Activated CD4-positive, alpha-beta T cell treated with anti-CD3 and anti-CD28 coated beads, Interleukin-10, Interleukin-2, amounts not matched to agents 100 ng/mL and 50 ng/mL, durations not matched to agents 16 hours and 8 hours (primary cell): ENCODE results near the gene SRL.

Experiments
- DNase-seq: peaks from one replicate; pipeline ENCODE4 v3.0.0-alpha.2; 2020

The SRL gene

DNA sequence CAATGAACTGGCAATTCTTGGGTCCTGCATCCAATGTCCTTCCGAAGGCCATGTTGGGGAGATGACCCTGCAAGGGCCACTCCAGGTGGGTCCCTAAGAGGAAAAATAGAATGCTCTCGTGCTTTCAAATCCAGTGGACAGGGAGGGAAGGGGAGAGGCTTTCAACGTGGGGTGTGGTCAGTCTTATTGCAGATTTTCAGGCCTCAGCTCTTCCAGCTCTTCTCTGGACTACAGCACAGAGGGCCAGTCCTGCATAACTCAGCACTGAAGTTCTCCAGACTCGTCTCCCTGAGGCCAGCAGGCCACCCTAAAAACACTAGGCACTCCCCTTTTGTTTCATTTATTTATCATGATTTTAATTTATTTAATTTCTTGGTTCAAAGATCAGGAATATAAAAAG is 43.1 kb downstream of the SRL start:
- DNase-seq: no peak

DNA sequence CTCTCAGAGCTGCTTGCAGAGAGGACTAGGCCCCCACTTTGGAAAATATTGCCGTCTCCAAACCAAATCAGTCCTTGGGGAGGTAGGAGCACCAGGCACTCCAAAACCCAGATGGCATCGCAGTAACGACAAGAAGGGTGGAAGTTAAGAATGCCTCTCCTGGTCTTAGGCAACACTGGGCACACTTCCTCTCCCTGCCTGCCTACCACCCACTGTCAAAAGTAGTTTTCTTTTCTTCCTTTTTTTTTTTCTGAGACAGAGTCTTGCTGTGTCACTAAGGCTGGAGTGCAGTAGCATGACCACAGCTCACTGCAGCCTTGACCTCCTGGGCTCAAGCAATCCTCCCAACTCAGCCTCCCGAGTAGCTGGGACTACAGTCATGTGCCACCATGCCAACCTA is 47.2 kb downstream of the SRL start:
- no peak for DNase-seq

DNA sequence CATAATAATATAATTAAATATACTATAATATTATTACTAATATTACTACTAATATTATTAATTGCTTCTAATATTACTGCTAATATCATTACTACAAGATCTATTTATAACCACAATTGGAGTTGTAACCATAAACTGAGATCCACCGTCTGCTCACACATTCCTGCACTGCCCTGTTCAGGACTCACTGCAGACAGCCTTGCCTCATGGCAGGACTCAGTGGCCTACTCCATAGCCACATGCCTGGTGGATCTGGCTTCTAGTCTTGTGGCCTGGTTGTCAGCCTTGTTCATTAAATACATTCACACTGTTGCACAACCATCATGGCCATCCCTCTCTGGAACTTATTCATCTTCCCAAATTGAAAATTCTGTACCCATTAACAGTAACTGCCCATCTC is 48.0 kb downstream of the SRL start:
- DNase-seq: no peak

DNA sequence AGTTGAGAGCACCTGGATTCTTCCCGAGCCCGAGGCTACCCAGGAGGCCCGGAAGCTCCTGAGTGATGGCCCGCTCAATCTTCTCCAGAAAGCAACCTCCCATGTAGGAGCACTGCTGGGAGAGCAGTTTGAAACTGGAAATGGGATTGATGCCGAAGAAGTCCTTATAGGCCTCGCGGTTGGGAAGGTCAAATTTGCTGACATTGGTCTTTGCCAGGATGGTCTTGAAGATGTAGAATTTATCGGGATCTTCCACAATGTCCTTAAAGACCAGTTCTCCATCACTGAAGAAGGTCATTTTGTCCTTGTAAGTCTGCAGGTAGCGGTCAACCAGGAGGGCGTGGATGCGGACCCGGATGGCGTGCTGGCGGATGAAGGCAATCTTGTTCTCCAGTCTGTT is 49.7 kb downstream of the SRL start:
- DNase-seq: no peak

DNA sequence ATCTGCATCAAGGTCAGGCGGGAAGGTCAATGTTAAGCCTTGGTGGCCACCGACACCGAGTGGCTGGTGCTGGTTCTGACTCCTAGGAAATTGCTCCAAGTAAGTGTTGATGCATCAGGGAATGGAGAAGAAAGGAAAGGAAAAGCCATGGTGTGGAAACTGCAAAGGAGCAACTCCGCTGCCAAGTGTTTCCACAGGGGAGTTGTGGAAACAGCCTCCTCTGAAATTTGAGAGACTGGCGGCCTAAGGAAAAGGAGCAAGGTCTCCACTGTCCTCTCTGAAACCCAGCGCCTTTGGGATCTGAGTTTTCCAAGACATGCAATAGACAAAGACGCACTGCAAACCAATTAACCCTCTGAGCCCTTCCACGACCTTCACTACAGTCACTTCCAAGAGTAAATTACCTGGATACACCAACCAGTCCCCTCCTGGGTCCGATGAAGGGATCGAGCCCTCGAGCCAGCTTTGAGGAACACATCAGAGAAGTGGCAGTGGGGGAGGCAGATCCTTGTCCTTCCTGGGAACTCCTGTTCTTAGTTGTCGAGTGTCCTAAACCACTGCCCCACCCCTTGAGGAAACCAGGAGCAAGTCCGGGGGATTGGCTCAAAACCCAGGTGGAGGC is 51.1 kb downstream of the SRL start:
- no peak for DNase-seq

DNA sequence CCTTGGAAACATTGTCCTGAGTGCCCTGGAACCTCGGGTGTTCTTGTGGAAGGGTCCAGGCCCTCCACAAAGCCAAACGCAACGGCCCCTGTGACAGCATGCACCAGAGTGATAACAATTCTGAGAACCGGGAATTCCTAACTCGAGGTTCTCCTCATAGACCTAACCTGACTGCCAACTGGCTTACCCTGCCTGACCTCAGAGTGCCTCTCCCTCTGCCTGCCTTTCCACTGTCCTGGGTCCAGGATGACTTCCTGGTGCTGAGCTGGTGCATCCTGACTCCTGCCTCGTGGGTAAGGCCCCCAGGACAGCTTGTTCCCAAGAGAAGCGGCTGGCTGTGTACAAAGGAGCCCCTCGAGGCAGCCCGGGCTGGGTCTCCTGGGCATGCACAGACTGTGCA is 51.8 kb downstream of the SRL start:
- no peak for DNase-seq

DNA sequence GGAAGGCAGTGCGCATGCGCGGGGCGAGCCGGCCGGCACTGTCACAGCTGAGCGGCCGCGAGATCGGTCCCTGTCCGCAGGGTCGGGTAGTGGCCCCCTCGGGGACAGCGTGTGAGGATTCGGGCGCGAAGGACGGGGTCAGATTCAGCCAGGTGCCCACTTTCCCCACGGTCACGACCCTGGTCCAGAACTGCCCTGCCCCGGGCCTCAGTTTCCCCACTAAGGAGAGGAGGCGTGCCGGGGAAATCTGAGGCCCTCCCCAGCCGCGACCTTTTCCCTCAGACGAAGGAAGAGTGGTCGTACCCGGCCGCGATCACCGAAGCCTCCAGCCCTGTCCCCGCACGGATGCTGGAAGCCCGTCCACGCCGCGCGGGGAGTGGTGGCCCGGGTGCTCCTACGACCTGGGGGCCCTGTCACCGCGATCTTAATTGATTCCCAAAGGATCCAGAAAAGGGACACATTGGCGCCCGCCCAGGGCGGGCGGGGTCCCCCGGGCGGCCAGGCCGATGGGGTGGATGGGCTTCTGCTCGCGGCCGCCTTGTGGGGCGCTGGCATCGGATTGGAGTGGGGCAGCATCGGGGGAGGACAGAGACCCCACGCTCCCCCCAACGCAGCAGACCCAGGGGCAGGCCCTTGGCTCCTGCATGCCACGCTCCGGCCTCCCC is 57.7 kb downstream of the SRL start:
- DNase-seq: no peak

DNA sequence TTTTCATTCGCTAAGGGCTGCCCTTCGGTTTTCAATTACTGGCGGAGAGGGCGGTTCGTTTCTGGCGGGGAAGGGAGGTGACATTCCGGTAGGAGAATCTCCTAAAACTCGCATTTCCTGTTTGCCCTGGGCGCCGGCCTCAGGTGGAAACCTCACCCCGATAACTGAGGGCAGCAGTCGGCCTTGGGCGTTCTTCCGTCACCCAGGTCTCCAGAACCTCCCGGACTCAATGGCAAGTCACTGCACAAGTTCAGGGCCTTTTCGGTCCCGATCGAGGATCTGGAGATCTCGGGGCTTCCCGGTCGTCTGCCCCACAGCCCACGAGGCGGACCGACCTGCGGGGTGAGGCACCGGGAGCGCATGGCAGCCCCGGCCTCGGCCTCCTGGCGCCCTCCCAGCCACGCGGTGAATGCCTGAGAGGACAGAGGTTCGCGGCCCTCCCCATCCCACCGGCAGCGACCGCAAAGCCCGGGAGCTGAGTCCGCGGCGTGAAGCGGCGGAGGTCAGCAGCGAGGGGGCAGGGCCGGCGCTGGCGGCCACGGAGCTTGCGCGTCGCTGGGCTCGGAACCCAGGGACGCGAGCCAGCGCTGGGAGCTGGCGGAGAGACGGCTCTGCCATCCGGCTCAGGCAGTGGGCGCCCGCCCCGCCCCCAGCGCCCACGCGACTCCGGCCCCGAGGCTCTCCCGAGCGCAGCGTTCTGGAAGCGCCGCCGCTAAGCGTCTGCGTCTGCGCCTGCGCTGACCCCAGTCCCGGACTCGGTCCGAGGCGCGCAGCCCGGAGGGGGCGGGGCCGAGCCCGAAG is 58.4 kb downstream of the SRL start:
- peak; percentile 96 for DNase-seq

DNA sequence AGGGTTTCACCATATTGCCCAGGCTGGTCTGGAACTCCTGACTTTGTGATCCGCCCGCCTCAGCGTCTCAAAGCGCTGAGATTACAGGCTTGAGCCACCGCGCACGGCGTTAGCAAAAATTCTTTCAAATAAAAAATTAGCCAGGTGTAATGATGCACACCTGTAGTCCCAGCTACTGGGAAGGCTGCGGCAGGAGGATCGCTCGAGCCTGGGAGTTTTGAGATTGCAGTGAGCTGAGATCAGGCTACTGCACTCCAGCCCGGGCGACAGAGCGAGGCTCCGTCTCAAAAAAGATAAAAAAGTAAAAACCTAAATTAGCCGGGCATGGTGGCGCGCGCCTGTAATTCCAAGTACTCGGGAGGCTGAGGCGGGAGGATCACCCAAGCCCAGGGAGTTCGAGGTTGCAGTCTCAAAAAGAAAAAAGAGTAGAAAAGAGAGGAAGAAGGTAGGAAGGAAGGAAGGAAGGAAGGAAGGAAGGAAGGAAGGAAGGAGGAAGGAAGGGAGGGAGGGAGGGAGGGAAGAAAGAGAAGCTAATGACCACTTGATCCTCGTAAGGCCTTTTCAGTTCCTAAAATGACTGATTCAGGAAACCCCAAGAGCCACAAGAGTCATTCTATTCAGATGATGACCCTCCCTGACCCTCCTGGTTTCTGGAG is 59.2 kb downstream of the SRL start:
- DNase-seq: peak; percentile 70

DNA sequence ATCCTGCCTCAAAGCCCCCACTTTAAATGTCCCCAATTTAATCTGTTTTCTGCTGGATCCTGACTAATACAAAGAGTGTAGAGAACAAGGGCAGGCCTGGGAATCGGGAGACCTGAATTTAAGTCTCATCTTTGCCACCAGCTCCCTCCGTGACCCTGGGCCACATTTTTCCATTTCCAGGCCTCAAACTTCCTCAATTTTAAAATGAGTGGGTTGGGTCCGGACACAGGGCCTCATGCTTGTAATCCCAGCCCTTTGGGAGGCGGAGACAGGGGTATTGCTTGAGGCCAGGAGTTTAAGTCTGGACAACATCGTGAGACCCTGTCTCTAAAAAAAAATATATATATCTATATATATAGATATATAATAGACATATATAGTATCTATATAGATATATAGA is 61.4 kb downstream of the SRL start:
- no peak for DNase-seq

DNA sequence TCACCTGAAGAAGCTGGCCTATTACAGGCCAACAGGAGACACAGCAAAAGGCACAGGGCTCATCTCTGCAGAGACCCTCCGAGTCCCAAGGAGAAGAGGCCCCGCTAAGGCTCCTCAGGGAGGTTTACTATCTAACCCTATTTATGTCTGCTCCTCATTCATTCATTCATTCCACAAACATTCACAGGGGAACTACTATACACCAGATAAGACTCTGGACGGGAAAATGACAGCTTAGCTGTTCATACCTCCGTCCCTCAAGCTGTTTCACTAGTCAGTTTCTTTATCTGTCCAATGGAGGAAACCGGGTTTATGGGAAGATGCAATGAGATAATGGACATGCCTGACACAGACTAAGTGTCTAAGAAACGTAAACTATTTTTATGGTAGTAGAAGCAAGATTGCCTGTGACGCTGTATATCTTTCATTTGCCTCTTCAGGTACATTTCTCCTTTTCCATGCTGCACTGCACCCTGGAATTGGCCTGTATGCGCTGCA is 62.1 kb downstream of the SRL start:
- DNase-seq: no peak

DNA sequence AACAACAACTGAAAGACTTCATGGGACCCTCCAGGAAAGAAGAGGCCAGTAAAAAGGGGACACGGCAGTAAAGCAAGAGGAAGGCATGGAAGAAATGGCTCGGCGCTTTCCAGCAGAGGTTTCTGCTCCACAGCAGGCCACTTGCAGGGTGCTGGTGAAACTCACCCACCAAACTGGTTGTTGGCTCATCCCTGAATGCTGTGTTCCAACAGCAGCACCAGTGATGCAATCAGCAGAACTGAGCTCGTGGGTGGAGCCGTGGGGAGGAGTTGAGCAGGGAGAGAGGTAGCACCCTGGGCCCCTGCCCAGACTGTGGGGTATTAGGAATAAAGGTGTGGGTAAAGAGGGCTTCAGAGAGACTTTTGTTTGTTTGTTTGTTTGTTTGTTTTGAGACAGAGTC is 62.9 kb downstream of the SRL start:
- no peak for DNase-seq

DNA sequence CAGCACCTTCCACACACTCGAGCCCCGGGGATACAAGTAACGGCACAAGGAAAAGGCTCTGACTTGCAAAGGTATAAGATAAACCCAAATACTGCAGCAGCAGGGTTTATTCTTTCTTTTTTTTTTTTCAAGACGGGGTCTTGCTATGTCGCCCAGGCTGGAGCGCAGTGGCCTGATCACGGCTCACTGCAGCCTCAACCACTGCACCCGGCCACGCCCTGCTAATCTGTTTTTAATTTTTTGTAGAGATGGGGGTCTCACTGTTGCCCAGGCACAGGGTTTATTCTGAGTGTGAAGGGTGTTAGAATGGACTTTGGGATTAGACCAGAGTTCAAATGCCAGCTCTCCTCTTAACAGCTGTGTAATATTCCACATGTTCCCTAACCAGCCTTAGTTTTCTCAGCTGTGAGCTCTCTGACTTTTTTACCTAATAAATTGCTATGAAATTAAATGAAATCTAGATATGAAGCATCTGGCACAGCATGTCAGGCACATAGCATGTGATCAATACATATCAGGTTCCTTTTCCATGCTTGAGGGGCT is 63.3 kb downstream of the SRL start:
- no peak for DNase-seq

DNA sequence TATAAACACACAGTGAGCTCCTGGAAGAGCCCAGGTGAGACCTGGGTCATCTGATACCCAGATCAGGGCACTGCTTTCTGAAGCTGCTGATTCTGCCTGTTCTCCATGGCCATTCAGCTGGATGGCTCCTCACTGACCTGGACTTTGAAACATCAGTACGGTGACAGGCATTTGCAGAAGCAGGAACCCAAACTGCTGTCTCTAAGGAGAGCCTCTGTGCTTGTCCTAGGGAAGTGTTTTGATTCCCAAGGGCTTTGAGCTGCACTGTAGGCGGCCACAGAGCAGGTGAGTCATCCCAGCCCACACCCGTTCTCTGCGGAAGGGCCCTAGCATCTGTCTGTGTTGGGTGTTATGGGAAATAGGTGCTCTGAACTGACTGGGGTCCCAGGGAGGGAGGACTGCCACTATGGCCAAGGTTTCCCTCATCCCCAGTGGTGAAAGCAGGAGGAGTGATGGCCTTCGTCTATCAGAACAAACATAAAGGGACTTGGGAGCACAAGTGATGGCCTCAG is 64.9 kb downstream of the SRL start:
- peak; percentile 9 for DNase-seq

DNA sequence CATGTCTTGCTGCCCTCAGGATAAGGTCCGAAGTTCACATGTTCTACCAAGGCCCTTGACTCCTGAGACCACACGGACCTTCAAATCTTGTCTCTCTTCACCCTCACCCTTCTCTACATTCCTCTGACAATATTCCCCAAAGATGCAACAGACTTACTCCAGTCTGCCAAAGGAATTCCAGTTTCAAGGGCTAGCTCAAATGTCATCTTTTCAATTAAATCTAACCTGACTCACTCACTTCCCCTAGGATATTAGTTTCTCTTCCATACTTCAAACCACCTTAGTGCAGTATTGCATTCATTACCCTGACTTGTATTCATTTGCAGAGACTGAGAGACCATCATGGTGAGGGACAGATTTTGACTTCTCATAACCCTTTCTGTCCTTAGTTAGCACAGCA is 66.0 kb downstream of the SRL start:
- DNase-seq: no peak

DNA sequence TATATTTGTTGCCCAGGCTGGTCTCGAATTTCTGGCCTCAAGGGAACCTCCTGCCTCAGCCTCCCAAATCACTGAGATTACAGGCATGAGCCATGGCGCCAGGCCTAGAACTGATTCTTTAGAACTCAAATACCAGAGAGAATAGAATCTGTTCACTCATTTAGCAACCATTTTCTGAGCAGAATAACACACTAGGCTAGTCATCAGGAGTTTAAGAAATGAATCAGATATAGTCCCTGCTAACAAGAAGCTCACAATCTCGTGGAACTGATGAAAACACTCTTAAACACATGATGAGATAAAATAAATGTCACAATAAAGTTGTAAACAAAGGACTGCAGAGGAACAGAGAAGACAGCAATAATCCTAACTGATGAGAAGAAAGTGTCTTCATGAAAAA is 69.8 kb downstream of the SRL start:
- DNase-seq: peak; percentile 47

DNA sequence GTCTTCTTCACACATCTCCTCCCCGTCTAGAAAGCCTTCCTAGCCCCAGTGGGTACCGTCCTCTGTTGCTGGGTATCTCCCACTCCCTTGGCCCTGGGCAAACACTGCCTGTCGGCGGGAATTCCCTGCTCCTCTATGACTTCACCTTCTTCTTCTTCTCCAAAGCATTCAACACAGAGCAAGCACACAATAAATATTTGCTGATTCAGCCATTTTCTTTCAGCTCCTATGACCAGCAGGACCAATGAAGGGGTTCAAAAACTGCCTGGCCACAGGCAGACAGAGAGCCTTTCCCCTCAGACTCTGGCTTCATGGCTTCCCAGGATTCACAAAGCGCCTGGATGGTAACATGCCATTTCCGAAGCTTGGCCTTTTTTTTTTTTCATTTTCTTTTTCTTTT is 72.5 kb downstream of the SRL start:
- no peak for DNase-seq

DNA sequence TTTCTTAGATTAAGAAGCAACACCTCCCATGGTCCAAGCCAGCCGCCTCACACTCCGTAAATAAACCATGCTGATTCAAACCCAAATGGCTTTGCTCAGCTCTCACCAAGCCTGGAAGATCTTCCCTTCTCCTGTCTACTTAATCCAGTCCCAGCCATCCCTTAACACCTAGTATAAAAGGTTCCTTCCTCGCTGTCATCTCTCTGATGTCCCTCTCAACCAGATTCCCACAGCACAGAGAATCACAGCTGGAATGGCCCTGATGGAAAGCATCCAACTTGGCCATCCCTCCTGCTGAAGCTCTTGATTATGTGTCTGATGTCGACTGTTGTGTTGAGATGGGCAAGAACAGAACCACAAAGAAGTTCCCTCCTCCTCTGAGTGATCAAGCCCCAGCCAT is 75.1 kb downstream of the SRL start:
- DNase-seq: no peak

DNA sequence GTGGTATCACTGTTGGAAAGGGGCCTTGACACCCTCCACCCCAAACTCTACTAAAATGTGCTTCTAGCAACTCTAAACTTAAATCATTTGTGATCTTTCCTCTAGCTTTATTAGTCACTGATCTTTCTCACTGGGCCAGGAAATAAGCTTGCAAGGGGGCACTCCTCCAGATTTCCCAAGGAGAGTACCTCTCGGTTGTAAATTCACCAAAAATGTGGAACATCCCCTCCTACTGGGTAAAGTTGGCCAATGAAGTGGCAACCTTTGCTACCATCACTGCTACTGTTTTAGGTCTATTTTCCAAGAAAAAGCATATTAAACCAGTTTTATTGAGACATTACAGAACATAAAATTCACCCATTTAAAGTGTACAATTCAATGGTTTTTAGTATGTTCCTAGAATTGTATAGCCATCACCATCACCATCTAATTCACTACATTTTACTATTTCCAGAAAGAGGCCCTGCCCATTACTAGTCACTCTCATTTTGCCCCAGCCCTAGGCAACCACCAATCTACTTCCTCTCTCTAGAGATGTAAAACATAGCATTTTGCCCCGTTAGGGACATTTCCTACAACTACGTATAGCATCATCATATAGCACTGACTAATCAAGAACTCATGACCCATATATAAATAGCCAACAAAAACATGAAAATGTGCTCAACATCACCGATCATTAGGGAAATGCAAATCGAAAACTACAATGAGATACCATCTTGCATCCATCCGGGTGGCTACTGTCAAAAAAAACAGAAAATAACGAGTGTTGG is 81.0 kb downstream of the SRL start:
- no peak for DNase-seq

DNA sequence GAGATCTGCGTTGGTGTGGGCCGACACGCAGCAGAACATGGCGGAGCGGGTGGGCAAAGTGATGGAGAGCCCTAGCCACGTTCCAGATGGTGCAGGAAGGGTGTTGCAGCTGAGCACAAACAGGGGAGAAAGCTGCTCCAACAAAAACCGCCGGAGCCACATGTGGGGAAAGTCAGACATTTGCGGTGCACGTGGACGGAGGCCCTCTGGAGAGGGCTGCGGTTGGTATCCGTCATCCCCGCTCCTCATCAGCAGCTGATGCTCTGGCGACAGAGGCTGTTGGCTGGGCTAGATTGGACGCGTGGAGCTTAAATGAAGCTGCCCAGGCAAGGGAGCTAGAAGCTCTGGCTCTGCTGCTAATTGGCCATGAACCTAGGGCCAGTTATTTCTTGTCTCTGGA is 82.2 kb downstream of the SRL start:
- no peak for DNase-seq

DNA sequence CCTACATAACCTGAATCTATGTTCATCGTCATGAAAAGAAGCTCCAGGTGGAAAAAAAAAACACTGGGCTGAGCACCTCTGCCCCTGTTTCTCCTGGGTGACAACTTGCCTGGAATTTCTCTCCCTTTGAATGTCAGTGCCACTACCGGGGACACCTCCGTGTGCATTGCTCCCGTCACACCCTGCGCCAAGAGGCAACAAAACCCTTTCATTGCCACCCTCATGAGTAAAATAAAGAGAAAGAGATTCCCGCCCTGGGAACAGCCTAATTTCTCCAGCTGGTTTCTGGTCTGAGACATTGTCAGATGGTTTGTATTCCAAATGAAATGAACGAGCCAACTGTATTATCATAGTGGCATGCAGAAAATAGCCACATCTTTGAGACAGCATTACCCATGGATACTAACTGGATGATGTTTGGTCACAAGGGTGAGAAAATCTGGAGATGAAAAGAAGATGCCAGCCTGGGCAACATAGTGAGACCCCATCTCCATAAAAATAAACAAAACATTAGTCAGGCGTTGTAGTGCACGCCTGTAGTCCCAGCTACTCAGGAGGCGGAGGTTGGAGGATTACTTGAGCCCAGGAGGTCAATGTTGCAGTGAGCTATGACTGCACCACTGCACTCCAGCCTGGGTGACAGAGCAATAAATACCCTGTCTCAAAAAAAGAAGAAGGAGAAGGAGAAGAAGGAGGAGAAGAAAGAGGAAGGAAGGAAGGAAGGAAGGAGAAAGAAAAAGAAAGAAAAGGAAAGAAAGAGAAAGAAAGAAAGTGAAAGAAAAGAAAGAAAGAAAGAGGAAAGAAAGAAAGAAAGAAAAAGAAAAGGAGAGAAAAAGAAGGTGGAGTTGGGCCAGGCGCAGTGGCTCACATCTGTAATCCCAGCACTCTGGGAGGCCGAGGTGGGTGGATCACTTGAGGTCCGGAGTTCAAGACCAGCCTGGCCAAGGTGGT is 83.5 kb downstream of the SRL start:
- no peak for DNase-seq
